ENCODE results near the gene GOLGA8T. TPM values are rescaled to one million over a fixed set of nuclear protein-coding genes. Genes with fewer than 3 reads are reported as not detected.
"Not testable (repeated sequence)": the region's sequence is repeated elsewhere in the genome, so short reads cannot be mapped to it uniquely, and the experiment has no call there.

GOLGA8T gene
- total RNA-seq, 1 donor from 2014 or later = 0.47 TPM

GRCh38 chr15:30167886-30168285 is 33.0 kb downstream of the GOLGA8T start:
- not testable (repeated sequence) for H3K4me3 Mint-ChIP-seq; DNase-seq (ENCODE audit: low read depth, low spot score); H3K9me3 Mint-ChIP-seq; H3K4me1 Mint-ChIP-seq; H3K36me3 Mint-ChIP-seq (ENCODE audit: low read depth); H3K27ac Mint-ChIP-seq (ENCODE audit: unreplicated experiment); H3K27me3 Mint-ChIP-seq (ENCODE audit: low read depth)

GRCh38 chr15:30171452-30171851 is 36.6 kb downstream of the GOLGA8T start:
- not testable (repeated sequence) for H3K4me1 Mint-ChIP-seq; H3K27ac Mint-ChIP-seq (ENCODE audit: unreplicated experiment); H3K36me3 Mint-ChIP-seq (ENCODE audit: low read depth); H3K27me3 Mint-ChIP-seq (ENCODE audit: low read depth); H3K9me3 Mint-ChIP-seq; H3K4me3 Mint-ChIP-seq; DNase-seq (ENCODE audit: low read depth, low spot score)

GRCh38 chr15:30173041-30173608 is 38.3 kb downstream of the GOLGA8T start:
- peak; percentile 51 for TF ChIP-seq CTCF (conservative IDR thresholded peaks at IDR 0.05)
- DNase-seq (ENCODE audit: low read depth, low spot score) = peak; percentile 78
- not testable (repeated sequence) for H3K27me3 Mint-ChIP-seq (ENCODE audit: low read depth); H3K4me1 Mint-ChIP-seq; H3K4me3 Mint-ChIP-seq; H3K36me3 Mint-ChIP-seq (ENCODE audit: low read depth); H3K9me3 Mint-ChIP-seq; H3K27ac Mint-ChIP-seq (ENCODE audit: unreplicated experiment)

GRCh38 chr15:30175291-30175690 is 40.4 kb downstream of the GOLGA8T start:
- not testable (repeated sequence) for H3K27me3 Mint-ChIP-seq (ENCODE audit: low read depth); H3K36me3 Mint-ChIP-seq (ENCODE audit: low read depth); DNase-seq (ENCODE audit: low read depth, low spot score); H3K4me1 Mint-ChIP-seq; H3K4me3 Mint-ChIP-seq; H3K9me3 Mint-ChIP-seq
- H3K27ac Mint-ChIP-seq (ENCODE audit: unreplicated experiment) = peak overlapping the region; percentile 62

- not testable (repeated sequence) for H3K4me1 Mint-ChIP-seq; DNase-seq (ENCODE audit: low read depth, low spot score); H3K27ac Mint-ChIP-seq (ENCODE audit: unreplicated experiment); H3K36me3 Mint-ChIP-seq (ENCODE audit: low read depth); H3K4me3 Mint-ChIP-seq; H3K9me3 Mint-ChIP-seq; H3K27me3 Mint-ChIP-seq (ENCODE audit: low read depth)
Observed at GRCh38 chr15:30176613-30177012, 41.8 kb downstream of the GOLGA8T start.

- not testable (repeated sequence) for DNase-seq (ENCODE audit: low read depth, low spot score); H3K4me3 Mint-ChIP-seq; H3K4me1 Mint-ChIP-seq; H3K27ac Mint-ChIP-seq (ENCODE audit: unreplicated experiment); H3K27me3 Mint-ChIP-seq (ENCODE audit: low read depth); H3K36me3 Mint-ChIP-seq (ENCODE audit: low read depth); H3K9me3 Mint-ChIP-seq
Observed at GRCh38 chr15:30179814-30180213, 45.0 kb downstream of the GOLGA8T start.

- not testable (repeated sequence) for H3K4me3 Mint-ChIP-seq; H3K36me3 Mint-ChIP-seq (ENCODE audit: low read depth); H3K27ac Mint-ChIP-seq (ENCODE audit: unreplicated experiment); H3K9me3 Mint-ChIP-seq; H3K4me1 Mint-ChIP-seq; H3K27me3 Mint-ChIP-seq (ENCODE audit: low read depth); DNase-seq (ENCODE audit: low read depth, low spot score)
Observed at GRCh38 chr15:30185495-30185894, 50.6 kb downstream of the GOLGA8T start.

- not testable (repeated sequence) for H3K4me1 Mint-ChIP-seq; DNase-seq (ENCODE audit: low read depth, low spot score); H3K4me3 Mint-ChIP-seq; H3K9me3 Mint-ChIP-seq; H3K36me3 Mint-ChIP-seq (ENCODE audit: low read depth); H3K27ac Mint-ChIP-seq (ENCODE audit: unreplicated experiment)
- peaks cover 11% of the 10 kb centered on the region for H3K27me3 Mint-ChIP-seq (ENCODE audit: low read depth)
Observed at GRCh38 chr15:30187429-30187828, 52.6 kb downstream of the GOLGA8T start.

- peak overlapping the region; percentile 31 for H3K4me3 Mint-ChIP-seq
- not testable (repeated sequence) for H3K36me3 Mint-ChIP-seq (ENCODE audit: low read depth); H3K4me1 Mint-ChIP-seq; H3K27ac Mint-ChIP-seq (ENCODE audit: unreplicated experiment); H3K9me3 Mint-ChIP-seq; DNase-seq (ENCODE audit: low read depth, low spot score)
- peaks cover 14% of the 10 kb centered on the region for H3K27me3 Mint-ChIP-seq (ENCODE audit: low read depth)
Observed at GRCh38 chr15:30189754-30190153, 54.9 kb downstream of the GOLGA8T start.

GRCh38 chr15:30191143-30191542 is 56.3 kb downstream of the GOLGA8T start:
- H3K27ac Mint-ChIP-seq (ENCODE audit: unreplicated experiment); H3K4me1 Mint-ChIP-seq; DNase-seq (ENCODE audit: low read depth, low spot score); H3K36me3 Mint-ChIP-seq (ENCODE audit: low read depth); H3K4me3 Mint-ChIP-seq; H3K9me3 Mint-ChIP-seq: not testable (repeated sequence)
- peaks cover 14% of the 10 kb centered on the region for H3K27me3 Mint-ChIP-seq (ENCODE audit: low read depth)

- not testable (repeated sequence) for H3K4me1 Mint-ChIP-seq; H3K36me3 Mint-ChIP-seq (ENCODE audit: low read depth); H3K27ac Mint-ChIP-seq (ENCODE audit: unreplicated experiment); DNase-seq (ENCODE audit: low read depth, low spot score); H3K4me3 Mint-ChIP-seq; H3K9me3 Mint-ChIP-seq
- peaks cover 14% of the 10 kb centered on the region for H3K27me3 Mint-ChIP-seq (ENCODE audit: low read depth)
Observed at GRCh38 chr15:30191639-30192038, 56.8 kb downstream of the GOLGA8T start.

GRCh38 chr15:30192119-30192745 is 57.4 kb downstream of the GOLGA8T start:
- H3K4me1 Mint-ChIP-seq; H3K4me3 Mint-ChIP-seq; H3K9me3 Mint-ChIP-seq; H3K27ac Mint-ChIP-seq (ENCODE audit: unreplicated experiment); H3K36me3 Mint-ChIP-seq (ENCODE audit: low read depth); DNase-seq (ENCODE audit: low read depth, low spot score): not testable (repeated sequence)
- H3K27me3 Mint-ChIP-seq (ENCODE audit: low read depth) = peaks cover 14% of the 10 kb centered on the region

- not testable (repeated sequence) for H3K9me3 Mint-ChIP-seq; H3K4me1 Mint-ChIP-seq; DNase-seq (ENCODE audit: low read depth, low spot score); H3K4me3 Mint-ChIP-seq; H3K27ac Mint-ChIP-seq (ENCODE audit: unreplicated experiment); H3K36me3 Mint-ChIP-seq (ENCODE audit: low read depth)
- peaks cover 14% of the 10 kb centered on the region for H3K27me3 Mint-ChIP-seq (ENCODE audit: low read depth)
Observed at GRCh38 chr15:30192892-30193291, 58.0 kb downstream of the GOLGA8T start.

All from neural crest cell (in vitro differentiated cells).